DND-41 (cell line): ENCODE measurements around the gene ITGAX.
"Not testable (repeated sequence)": the region's sequence is repeated elsewhere in the genome, so short reads cannot be mapped to it uniquely, and the experiment has no call there.

Experiments
- ATAC-seq: fragments of 200-7000 bp; cut with Tn5 transposase; 3 replicates; pipeline ENCODE4 v1.9.1; 2021; ENCODE audit warnings: low read depth; ENCODE audit not compliant: insufficient read depth
- DNase-seq: peaks from one replicate; pipeline ENCODE4 v3.0.0-alpha.2; 2020
- H2AFZ ChIP-seq: 2 replicates; pipeline ENCODE4 v1.6.0; 2012; ENCODE audit warnings: low read depth, low read length
- H3K27ac ChIP-seq: 2 replicates; pipeline ENCODE4 v1.5.1; 2012; ENCODE audit warnings: low read length, inconsistent platforms
- H3K27me3 ChIP-seq: fragments of 200-600 bp; sonication (generic); 2 replicates; pipeline ENCODE4 v1.6.0; 2012; ENCODE audit warnings: low read length, mild to moderate bottlenecking, inconsistent platforms; ENCODE audit not compliant: insufficient read depth, poor library complexity
- H3K36me3 ChIP-seq: 2 replicates; pipeline ENCODE4 v1.5.1; 2012; ENCODE audit warnings: low read length, inconsistent platforms; ENCODE audit not compliant: insufficient read depth
- H3K4me1 ChIP-seq: 2 replicates; pipeline ENCODE4 v1.5.1; 2012; ENCODE audit warnings: mild to moderate bottlenecking, low read length; ENCODE audit not compliant: insufficient read depth
- H3K4me2 ChIP-seq: 2 replicates; pipeline ENCODE4 v1.6.0; 2012; ENCODE audit warnings: mild to moderate bottlenecking, moderate library complexity, low read length, inconsistent platforms; ENCODE audit not compliant: insufficient read depth
- H3K4me3 ChIP-seq, 2 experiments: fragments of 200-600 bp in 1 of 2; shearing (Covaris generic) in 1 of 2; 2 replicates each; pipeline ENCODE4 v1.5.1; 2012 to 2016; ENCODE audit warnings: inconsistent platforms in 2 of 2, low read length in 2 of 2, mild to moderate bottlenecking in 2 of 2, low read depth in 1 of 2, moderate library complexity in 1 of 2
- H3K79me2 ChIP-seq: 2 replicates; pipeline ENCODE4 v1.6.0; 2012; ENCODE audit warnings: low read length, inconsistent platforms; ENCODE audit not compliant: insufficient read depth
- H3K9ac ChIP-seq: 2 replicates; pipeline ENCODE4 v1.6.0; 2012; ENCODE audit warnings: low read depth, mild to moderate bottlenecking, inconsistent platforms, low read length, moderate library complexity
- H3K9me3 ChIP-seq: 2 replicates; pipeline ENCODE4 v1.5.1; 2012; ENCODE audit warnings: low read length, moderate library complexity, mild to moderate bottlenecking, inconsistent platforms; ENCODE audit not compliant: insufficient read depth, severe bottlenecking
- H4K20me1 ChIP-seq: 2 replicates; pipeline ENCODE4 v1.6.0; 2012; ENCODE audit warnings: low read length; ENCODE audit not compliant: insufficient read depth
- CTCF ChIP-seq: IDR thresholded peaks from 2 replicates; pipeline ENCODE4 v1.5.1; 2012; ENCODE audit warnings: borderline replicate concordance, low read length, moderate library complexity, mild to moderate bottlenecking; ENCODE audit not compliant: poor library complexity, severe bottlenecking; ENCODE audit errors: extremely low read depth
- EZH2 ChIP-seq: IDR thresholded peaks from 3 replicates; pipeline ENCODE4 v1.6.1; 2012; ENCODE audit warnings: borderline replicate concordance, low read depth, mild to moderate bottlenecking, moderate library complexity, low read length, inconsistent platforms; ENCODE audit not compliant: severe bottlenecking

ITGAX gene

GRCh38 chr16:31333686-31334649 is 21.0 kb upstream of the ITGAX start:
- peaks cover 11% of the 10 kb centered on the region for H3K4me1 ChIP-seq
- H4K20me1 ChIP-seq, result no peaks in the 10 kb centered on the region
- no peaks in the 10 kb centered on the region for H3K36me3 ChIP-seq
- H3K79me2 ChIP-seq, result no peaks in the 10 kb centered on the region
- peak; percentile 11 for DNase-seq
- H2AFZ ChIP-seq, result no peak overlapping the region
- no peak for TF ChIP-seq EZH2
- TF ChIP-seq CTCF, result peak; percentile 51
- H3K4me2 ChIP-seq, result no peak overlapping the region
- H3K9ac ChIP-seq, result no peak overlapping the region
- no peak overlapping the region for H3K27ac ChIP-seq
- no peak overlapping the region for H3K4me3 ChIP-seq
- peak; percentile 36; the same call in 1 of the 3 replicates for ATAC-seq
- peaks cover 20% of the 10 kb centered on the region for H3K27me3 ChIP-seq
- H3K9me3 ChIP-seq, result no peaks in the 10 kb centered on the region

DNA sequence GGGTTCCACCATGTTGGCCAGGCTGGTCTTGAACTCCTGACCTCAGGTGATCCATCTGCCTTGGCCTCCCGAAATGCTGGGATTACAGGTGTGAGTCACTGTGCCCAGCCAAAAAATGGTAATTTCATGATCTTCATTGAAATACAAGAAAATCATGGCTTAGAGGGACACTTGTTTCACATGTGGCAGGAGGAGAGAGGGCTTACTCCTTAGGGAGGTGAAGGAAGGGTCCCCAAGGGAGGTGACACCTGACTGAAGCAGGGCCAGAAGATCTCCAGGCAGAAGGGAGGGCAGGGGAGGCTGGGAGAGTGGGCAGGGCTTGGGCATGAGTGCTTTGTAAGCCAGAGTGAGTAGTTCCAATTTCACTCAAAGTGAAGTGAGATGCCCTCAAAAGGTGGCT is 20.0 kb upstream of the ITGAX start:
- H3K9me3 ChIP-seq, result no peaks in the 10 kb centered on the region
- no peak overlapping the region for H3K4me2 ChIP-seq
- TF ChIP-seq CTCF (no peak), EZH2 (no peak)
- no peak overlapping the region for H3K4me3 ChIP-seq
- no peak overlapping the region for H3K27ac ChIP-seq
- peaks cover 11% of the 10 kb centered on the region for H3K4me1 ChIP-seq
- no peaks in the 10 kb centered on the region for H3K79me2 ChIP-seq
- no peaks in the 10 kb centered on the region for H4K20me1 ChIP-seq
- peaks cover 20% of the 10 kb centered on the region for H3K27me3 ChIP-seq
- H2AFZ ChIP-seq, result no peak overlapping the region
- no peaks in the 10 kb centered on the region for H3K36me3 ChIP-seq
- DNase-seq (no peak), ATAC-seq (no peak)
- H3K9ac ChIP-seq, result no peak overlapping the region

DNA sequence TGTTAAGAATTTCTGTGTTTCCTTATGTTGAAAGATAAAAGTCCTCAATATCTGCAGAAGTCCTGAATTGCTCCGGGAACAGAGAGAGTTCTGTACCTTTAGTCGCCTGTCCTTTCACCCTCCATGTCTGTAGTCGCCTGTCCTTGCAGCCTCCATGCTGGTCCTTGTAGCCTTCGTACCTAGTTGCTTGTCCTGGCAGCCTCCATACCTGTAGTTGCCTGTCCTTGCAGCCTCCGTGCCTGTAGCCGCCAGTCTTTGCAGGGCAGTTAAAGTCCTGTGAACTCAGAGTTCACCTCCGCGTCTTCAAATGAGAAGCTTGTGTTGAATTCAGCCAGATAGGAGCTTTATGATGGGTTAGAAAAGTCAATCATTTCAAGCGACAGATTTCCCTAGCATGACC is 19.5 kb upstream of the ITGAX start:
- no peak for DNase-seq
- no peak for TF ChIP-seq EZH2
- TF ChIP-seq CTCF, result no peak
- Histone ChIP-seq H2AFZ (no peak overlapping the region), H3K27me3 (peaks cover 20% of the 10 kb centered on the region), H3K4me2 (no peak overlapping the region), H3K9me3 (no peaks in the 10 kb centered on the region), H3K4me3 (no peak overlapping the region), H3K79me2 (no peaks in the 10 kb centered on the region), H3K4me1 (peaks cover 11% of the 10 kb centered on the region), H3K27ac (no peak overlapping the region), H4K20me1 (no peaks in the 10 kb centered on the region), H3K9ac (no peak overlapping the region), H3K36me3 (no peaks in the 10 kb centered on the region)
- no peak for ATAC-seq

GRCh38 chr16:31338166-31338685 is 16.8 kb upstream of the ITGAX start:
- H3K27ac ChIP-seq, H3K4me3 ChIP-seq, H3K4me2 ChIP-seq, H3K79me2 ChIP-seq, H2AFZ ChIP-seq, H3K27me3 ChIP-seq, H3K9ac ChIP-seq, H3K4me1 ChIP-seq, H3K9me3 ChIP-seq, DNase-seq, H4K20me1 ChIP-seq, ATAC-seq, H3K36me3 ChIP-seq: not testable (repeated sequence)
